GM19328 (cell line): ENCODE measurements around the gene EHMT1.
"Not testable (repeated sequence)": the region's sequence is repeated elsewhere in the genome, so short reads cannot be mapped to it uniquely, and the experiment has no call there.

Experiments
- ATAC-seq: cut with Tn5 transposase; IDR thresholded peaks from one replicate; pipeline ENCODE4 v1.9.1; 2021; ENCODE audit warnings: mild to moderate bottlenecking, moderate library complexity; ENCODE audit not compliant: unreplicated experiment

The EHMT1 gene

DNA sequence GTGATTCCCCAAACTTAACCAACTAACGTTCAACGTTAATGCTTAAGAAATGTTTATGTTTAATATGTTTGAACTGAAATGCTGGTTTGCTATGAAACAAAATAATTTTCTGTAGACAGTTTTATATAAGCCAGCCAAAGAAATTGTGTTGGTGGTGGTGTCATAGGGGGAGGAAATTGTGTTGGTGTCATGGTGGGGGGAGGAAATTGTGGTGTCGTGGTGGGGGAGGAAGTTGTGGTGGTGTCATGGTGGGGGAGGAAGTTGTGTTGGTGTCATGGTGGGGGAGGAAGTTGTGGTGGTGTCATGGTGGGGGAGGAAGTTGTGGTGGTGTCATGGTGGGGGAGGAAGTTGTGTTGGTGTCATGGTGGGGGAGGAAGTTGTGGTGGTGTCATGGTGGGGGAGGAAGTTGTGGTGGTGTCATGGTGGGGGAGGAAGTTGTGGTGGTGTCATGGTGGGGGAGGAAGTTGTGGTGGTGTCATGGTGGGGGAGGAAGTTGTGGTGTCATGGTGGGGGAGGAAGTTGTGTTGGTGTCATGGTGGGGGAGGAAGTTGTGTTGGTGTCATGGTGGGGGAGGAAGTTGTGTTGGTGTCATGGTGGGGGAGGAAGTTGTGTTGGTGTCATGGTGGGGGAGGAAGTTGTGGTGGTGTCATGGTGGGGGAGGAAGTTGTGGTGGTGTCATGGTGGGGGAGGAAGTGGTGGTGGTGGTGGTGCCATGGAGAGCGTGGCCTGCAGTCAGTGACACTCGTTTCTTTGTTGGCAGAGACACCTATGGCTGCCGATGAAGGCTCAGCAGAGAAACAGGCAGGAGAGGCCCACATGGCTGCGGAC, 97.3 kb downstream of the EHMT1 start:
- not testable (repeated sequence) for ATAC-seq

DNA sequence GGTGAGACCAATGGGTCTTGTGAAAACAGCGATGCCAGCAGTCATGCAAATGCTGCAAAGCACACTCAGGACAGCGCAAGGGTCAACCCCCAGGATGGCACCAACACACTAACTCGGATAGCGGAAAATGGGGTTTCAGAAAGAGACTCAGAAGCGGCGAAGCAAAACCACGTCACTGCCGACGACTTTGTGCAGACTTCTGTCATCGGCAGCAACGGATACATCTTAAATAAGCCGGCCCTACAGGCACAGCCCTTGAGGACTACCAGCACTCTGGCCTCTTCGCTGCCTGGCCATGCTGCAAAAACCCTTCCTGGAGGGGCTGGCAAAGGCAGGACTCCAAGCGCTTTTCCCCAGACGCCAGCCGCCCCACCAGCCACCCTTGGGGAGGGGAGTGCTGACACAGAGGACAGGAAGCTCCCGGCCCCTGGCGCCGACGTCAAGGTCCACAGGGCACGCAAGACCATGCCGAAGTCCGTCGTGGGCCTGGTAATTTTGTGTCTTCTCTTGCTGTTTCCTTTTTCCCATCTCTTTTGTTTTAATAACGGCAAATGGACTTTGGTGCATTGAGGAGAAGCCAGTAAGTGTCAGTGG, 98.0 kb downstream of the EHMT1 start:
- ATAC-seq = no peak

DNA sequence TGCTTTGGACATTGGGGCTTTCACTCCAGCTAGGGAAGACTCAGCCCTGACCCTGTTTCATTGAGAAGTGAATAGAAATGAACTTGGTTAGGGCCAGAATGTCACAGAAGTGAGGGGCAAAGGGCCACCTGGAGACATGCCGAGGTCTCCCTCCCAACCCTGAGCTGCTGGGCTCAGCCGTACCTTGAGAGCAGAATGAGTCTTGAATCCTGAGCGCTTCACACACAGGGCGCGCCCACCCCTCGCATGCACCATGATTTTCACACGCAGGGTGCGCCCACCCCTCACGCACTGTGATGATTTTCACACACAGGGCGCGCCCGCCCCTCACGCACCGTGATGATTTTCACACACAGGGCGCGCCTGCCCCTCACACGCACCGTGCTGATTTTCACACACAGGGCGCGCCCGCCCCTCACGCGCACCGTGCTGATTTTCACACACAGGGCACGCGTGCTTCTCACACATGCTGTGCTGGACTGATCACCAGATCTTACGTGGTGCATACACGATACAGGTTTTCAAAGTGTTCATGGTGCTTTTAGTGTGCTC, 99.0 kb downstream of the EHMT1 start:
- ATAC-seq = no peak

DNA sequence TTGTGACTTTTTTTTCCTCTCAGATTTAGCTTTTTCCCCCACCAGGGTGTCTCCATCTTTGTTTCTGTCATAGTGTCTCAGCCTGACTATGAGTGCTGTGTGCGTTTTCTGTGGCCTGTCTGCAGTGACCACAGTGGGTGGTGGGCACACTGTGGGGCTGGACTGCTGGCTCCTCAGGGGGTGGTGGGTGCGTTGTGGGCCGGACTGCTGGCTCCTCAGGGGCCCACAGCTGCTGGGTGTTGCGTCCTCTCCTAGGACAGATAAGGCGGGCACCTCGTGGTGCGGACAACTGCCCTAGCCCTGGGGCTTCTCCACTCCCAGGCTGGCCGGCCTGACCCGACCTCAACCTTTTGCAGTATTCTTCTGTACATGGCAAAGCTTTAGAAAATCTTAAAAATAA, 100.4 kb downstream of the EHMT1 start:
- no peak for ATAC-seq

DNA sequence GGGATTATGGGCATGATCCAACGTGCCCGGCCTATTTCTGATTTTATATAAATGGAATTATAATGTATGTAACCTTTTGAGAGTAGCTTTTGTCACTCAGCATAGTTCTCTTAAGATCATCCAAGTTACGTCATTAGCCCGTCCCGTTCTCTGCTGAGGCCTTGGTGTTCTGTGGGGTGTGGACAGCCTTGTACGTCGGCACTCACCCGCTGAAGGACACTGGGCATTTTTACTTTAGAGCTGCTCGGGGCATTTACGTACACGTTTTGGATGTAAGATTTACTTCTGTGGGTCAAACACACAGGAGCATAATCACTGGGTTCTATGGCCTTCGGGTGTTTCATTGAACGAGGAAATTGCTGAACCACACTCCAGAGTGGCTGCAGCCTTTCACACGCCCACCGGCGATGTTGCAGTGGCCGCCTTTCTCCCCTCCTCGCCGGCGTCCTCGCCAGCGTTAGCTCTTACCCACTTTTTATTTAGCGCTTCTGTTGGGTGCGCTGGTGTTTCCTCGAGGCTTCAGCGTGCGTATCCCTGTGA, 101.8 kb downstream of the EHMT1 start:
- ATAC-seq = no peak

DNA sequence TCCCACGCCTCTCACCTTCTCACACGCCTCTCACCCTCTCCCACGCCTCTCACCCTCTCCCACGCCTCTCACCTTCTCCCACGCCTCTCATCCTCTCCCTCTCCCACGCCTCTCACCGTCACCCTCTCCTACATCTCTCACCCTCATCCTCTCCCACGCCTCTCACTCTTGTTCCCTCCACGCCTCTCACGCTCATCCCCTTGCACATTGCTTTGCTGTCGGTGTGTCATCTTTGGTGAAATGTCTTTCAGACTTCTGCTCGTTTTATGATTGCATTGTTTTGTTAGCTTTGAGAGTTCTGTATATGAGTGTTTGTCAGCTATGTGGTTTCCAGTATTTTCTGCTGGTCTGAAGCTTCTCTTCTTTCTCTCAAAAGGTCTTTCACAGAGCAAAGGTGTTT, 102.7 kb downstream of the EHMT1 start:
- no peak for ATAC-seq

DNA sequence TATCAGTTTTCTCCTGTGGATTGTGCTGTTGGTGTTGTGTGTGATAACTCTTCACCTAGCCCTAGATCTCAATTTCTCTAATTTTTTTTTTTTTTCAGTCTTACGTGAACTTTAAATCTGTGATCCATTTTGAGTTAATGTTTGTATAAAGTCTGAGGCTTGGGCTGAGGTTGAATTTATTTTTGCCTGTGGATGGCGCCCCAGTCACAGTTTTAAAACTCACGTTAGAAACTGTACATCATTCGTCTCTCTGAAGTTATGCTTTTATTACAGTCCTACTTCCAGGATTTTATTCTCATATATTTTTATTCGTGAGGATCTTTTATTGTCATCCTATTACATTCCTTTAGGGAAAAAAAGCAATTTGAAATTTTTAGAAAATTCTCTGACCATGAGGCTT, 103.1 kb downstream of the EHMT1 start:
- no peak for ATAC-seq

DNA sequence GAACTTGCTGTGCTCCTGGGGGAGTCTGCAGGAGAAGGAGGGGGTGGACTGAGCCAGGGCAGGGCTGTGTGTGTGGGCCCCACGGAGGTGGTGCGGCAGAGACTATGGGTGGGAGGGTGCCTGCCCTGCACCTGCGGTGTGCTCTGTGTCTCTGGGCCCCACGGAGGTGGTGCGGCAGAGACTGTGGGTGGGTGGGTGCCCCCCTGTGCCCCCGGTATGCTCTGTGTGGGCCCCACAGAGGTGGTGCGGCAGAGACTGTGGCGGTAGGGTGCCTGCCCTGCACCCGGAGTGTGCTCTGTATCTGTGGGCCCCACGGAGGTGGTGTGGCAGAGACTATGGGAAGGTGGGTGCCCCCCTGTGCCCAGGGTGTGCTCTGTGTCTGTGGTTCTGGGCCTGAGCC, 103.7 kb downstream of the EHMT1 start:
- ATAC-seq = no peak

DNA sequence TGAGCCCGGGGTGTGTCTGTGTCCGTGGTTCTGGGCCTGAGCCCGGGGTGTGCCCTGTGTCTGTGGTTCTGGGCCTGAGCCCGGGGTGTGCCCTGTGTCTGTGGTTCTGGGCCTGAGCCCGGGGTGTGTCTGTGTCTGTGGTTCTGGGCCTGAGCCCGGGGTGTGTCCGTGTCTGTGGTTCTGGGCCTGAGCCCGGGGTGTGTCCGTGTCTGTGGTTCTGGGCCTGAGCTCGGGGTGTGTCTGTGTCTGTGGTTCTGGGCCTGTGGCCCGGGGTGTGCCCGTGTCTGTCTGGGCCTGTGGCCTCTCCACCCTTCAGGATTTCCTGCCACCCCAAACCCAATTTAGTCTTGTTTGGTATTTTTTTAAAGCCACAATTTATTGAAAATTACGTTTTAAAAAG, 104.6 kb downstream of the EHMT1 start:
- ATAC-seq = not testable (repeated sequence)

DNA sequence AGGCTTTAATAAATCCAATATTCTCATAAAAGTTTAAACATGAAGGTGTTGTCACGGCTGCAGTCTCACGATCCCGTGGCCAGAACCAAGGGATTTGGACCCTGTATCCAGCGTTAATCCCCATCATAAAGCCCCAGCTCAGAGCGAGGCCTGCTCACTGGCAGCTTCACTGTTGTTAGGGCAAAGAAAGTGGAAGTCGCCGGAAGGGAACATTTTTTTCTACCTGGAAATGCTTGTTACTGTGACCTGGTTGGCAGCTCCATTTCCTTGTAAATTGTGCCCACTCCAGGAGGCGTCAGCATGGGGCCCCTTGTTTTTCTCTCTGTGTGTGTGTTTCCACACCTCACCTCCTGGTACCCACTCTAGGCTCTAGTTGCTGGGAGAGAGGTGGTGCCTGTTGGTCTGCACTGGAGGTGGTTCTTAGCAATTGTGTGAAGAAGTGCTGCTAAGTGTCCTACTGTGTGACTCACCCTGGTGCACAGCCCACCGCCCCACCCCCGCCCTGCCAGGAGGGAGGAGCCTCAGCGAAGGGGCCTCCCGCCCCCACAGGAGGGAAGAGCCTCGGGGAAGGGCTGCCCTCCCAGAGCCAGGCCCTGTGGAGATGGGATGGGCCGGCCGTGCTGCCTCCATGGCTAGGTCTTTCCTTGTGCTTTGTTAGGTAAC, 105.1 kb downstream of the EHMT1 start:
- ATAC-seq = no peak

DNA sequence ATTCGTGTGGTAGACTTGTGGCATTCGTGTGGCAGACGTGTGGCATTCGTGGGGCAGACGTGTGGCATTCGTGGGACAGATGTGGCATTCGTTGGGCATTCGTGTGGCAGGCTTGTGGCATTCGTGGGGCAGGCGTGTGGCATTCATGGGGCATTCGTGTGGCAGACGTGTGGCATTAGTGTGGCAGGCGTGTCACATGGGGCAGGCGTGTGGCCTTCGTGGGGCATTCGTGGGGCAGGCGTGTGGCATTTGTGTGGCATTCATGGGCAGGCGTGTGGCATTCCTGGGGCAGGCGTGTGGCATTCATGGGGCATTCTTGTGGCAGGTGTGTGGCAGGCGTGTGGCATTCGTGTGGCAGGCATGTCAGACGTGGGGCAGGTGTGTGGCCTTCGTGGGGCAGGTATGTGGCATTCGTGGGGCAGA, 106.0 kb downstream of the EHMT1 start:
- no peak for ATAC-seq

DNA sequence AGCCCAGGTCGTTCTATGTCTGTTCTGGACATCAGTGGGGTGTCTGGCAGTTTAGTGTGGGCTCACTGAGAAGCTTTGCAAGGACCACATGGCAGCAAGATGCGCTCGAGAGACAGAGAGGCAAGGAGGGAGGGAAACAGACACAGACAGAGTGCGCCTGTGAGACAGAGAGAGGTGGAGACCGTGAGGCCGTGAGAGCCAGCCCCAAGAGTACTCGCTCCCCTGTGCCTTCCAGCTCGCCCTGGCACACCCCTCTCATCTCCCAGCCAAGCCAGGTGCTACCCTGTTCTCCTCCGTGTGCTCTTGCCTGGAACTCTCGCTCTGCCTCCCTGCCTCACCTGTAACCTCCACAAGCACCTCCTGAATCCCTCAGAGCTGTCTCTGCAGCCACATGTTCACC, 106.8 kb downstream of the EHMT1 start:
- ATAC-seq = no peak

DNA sequence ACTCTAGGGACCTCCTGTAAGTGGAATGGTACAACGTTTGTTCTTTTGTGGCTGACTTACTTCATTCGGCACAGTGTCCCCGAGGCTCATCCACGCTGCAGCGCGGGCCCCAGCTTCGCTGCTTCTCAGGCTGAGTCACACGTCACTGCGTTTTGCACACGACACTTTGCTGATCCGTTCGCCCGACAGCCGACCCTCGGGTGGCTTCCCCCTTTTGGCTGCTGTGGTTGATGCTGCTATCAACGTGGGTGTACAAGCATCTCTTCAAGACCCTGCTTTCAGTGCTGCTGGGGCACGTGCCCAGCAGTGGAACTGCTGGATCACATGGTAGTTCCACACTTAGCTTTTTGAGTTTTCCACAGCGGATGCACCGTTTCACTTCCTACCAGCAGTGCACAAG, 107.5 kb downstream of the EHMT1 start:
- ATAC-seq = not testable (repeated sequence)

DNA sequence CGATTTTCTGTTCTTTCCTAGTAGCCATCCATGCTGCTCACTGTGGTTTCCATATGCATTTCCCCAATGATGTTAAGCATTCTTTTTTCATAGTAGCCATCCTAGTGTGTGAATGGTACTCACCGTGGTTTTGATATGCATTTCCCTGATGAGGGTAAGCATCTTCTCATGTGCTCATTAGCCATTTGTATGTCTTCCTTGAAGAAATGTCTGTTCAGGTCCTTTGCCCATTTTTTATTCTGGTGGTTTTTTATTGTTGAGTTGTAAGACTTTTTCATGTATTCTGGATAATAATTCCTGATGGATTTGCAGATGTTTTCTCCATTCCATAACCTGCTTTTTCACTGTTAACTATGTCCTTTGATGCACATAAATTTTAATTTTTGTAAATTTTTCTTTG, 108.0 kb downstream of the EHMT1 start:
- no peak for ATAC-seq

DNA sequence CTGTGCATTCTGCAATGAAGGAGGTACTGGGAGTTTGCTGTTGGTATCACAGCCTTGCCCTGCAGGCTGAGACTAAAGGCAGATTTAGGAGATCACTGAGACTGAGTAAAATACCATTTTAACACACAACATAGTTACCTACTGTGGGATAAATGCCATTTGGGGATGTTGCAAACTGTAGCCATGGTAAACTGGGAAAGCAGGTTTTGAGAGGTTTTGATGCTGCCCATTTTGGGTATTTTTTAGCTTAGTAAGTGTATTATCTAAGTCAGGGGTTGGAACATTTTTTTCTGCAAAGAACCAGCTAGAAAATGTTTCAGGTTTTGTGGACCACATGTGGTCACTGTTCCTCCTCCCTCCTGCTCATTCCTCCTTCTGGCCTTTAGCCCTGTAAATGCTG, 108.9 kb downstream of the EHMT1 start:
- ATAC-seq = no peak

DNA sequence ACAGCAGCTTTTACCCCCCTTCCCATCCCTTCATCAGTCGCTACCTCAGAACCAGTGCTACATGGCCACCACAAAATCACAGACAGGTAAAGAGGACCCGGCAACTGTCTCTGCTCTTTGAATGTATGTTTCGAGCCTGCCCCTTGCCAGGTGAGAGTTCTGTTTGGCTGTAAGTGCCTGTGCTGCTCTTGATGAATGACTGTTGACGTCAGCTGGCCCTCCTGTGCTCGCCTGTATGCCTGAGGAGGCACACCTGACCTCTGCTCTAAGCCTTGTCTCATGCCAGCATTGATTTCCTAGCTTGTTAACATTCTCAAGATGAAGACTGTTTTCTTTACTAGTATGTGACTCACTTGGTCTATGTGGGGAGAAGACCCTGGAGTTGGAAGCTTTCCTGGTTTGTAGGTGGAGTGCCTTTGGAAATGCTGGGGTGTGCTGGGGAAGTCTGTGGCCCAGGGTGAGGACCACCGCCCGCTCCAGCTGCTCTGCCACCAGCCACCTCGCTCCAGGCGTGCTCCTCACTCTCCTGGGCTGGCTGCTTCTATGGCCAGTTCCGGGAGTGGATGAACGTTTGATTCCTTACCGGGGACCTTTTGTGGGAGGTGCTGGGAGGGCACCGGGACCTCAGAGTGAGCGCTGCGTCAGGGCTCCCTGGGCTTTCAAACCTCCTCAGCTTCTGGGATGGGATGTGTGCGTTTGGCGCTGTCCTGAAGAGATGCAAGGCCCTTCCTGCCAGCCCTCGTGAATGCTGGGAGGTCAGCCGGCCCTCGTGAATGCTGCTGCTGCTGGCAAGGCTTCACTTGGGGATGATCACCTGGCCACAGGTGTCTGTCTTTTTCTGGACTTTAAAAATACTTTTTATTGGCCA, 109.9 kb downstream of the EHMT1 start:
- ATAC-seq = no peak

DNA sequence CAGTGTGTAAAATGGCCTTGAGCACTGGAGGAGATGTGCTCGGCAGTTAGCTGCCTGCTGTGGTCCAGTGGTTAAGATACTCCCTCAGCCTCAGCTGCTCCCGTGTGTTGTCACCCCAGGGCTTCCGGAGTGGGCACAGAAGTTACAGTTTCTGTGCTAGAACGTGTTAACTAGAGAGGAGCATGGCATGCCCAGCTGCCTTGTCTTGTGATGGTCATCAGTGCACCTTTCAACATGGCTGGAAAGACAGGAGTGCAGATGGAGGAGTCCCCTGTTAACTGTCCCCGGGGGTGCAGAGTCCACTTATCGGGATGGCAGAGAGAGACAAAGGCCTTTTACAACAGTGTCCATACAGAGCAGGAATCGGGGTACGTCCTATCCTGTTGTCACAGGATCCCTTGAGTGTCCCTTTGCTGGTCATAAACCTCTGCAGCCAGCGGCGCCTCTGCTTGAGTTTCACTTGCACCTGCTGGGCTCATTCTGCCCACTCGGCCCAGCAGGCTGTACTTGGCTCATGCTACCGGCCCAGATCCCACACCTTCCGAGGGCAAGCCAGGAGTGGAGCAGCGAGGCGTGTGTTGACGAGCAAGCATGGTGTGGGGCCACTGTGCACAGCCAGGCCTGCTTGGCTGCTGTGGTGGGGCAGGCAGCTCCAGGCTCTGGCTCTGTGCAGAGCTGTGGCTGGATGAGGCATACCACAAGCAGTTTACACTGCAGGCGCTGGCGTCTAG, 112.6 kb downstream of the EHMT1 start:
- ATAC-seq = no peak

DNA sequence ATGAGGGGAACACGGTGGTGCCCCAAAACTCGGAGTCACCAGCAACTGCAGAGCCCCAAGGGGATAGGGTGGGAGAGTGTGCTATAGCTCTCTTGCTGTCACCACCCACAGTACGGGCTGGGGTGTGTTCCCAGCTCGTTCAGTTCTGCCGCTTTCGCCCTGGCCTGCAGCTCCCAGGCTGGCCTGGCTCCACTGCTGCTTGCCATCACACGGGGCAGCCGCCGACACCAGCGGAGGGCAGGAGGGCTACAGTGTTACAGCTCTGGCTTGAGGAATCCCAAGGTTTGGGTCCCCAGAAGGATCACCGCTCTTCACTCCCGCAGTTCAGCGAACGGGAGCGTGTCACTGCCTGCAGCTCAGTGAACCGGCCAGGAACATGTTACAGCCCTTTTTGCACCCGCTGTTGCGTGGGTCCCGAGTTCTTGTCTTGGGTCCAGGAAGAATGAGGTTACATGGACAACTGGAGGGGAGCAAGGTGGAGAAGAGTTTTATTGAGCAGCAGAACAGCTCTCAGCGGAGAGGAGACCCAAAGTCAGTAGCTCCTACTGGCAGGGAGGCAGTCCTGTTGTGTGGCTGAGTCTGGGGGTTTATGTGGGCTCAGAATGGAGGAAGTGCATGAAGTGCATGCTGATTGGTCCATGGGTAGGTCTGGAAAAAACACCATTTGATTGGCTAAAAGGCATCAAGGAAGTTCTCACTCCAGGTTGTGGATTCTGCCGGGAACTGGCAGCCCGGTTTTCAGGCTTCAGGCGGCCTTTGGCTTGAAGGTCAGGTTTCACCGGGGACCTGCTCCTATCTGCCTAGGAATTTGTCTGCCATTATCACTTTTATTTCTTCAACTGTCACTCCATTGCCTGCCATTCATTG, 113.4 kb downstream of the EHMT1 start:
- ATAC-seq = no peak

DNA sequence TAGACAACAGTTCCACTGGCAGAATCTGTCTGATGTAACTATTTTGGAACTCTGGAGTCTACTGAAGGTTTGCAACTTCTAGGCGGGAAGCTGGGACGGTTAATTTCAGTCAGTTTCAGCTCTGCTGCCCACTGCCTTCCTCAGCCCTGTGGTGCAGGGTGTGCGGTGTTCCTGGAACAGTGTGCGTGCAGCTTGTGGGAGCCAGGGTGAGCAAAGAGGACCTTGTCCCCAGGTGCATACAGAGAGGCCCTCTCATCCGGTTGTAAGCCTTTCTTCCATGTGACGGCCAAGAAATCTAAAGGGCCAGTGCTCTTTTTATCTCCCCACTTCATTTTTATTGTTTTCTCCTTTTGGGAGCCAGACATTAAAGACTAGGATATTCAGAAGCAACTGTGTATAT, 114.6 kb downstream of the EHMT1 start:
- no peak for ATAC-seq
